Natural killer cell (primary cell): ENCODE data around the gene MAOA. TPM values are rescaled to one million over a fixed set of nuclear protein-coding genes. Genes with fewer than 3 reads are reported as not detected.

ENCODE experiments used
- ATAC-seq, 3 donors: fragments of 150-1000 bp in 2 of 3; fragments of 200-7000 bp in 1 of 3; cut with Tn5 transposase; 1 replicate in 1 of 3; 2 replicates in 2 of 3; pipeline ENCODE4 v1.10.0; 2021; ENCODE audit warnings: mild to moderate bottlenecking in 2 of 3, moderate library complexity in 2 of 3
- DNase-seq, 2 donors: peaks; one replicate each; pipeline versions ENCODE4 v3.0.0 to v3.0.0-alpha.2; 2013 to 2021; ENCODE audit warnings: mixed read lengths in 1 of 2
- H3K27ac ChIP-seq: one replicate; pipeline ENCODE4 v1.5.1; 2013; ENCODE audit warnings: mild to moderate bottlenecking, low read length
- H3K27me3 ChIP-seq: one replicate; pipeline ENCODE4 v1.6.1; 2013; ENCODE audit warnings: low read length; ENCODE audit not compliant: control insufficient read depth, insufficient read depth
- H3K36me3 ChIP-seq: one replicate; pipeline ENCODE4 v1.6.1; 2013; ENCODE audit warnings: low read length; ENCODE audit not compliant: control insufficient read depth, insufficient read depth
- H3K4me1 ChIP-seq: one replicate; pipeline ENCODE4 v1.6.1; 2013; ENCODE audit warnings: low read length; ENCODE audit not compliant: control insufficient read depth, insufficient read depth
- H3K4me3 ChIP-seq: one replicate; pipeline ENCODE4 v1.5.1; 2013; ENCODE audit warnings: low read length
- H3K9me3 ChIP-seq: one replicate; pipeline ENCODE4 v1.6.1; 2013; ENCODE audit warnings: low read length; ENCODE audit not compliant: control insufficient read depth, insufficient read depth
- H3K27ac Mint-ChIP-seq, 2 donors: one replicate each; pipeline ENCODE4 v1.8.0; 2022; ENCODE audit warnings: mild to moderate bottlenecking in 2 of 2, mixed read lengths in 2 of 2, moderate library complexity in 1 of 2
- H3K27me3 Mint-ChIP-seq, 2 donors: one replicate each; pipeline ENCODE4 v1.8.0; 2022; ENCODE audit warnings: low read depth in 2 of 2, mixed read lengths in 2 of 2
- H3K36me3 Mint-ChIP-seq: one replicate; pipeline ENCODE4 v1.8.0; 2022; ENCODE audit warnings: mixed read lengths
- H3K4me1 Mint-ChIP-seq, 2 donors: one replicate each; pipeline ENCODE4 v1.8.0; 2022; ENCODE audit warnings: mixed read lengths in 2 of 2
- H3K4me3 Mint-ChIP-seq: one replicate; pipeline ENCODE4 v1.8.0; 2022; ENCODE audit warnings: mild to moderate bottlenecking, moderate library complexity, mixed read lengths
- H3K9me3 Mint-ChIP-seq, 2 donors: one replicate each; pipeline ENCODE4 v1.8.0; 2022; ENCODE audit warnings: mixed read lengths in 2 of 2
- CTCF ChIP-seq: fragments of 200-600 bp; IDR thresholded peaks from one replicate; pipeline ENCODE4 v1.8.0; 2022; ENCODE audit warnings: antibody characterized with exemption
- WGBS: methylation state at CpG from one replicate; pipeline ENCODE4 v1.1.7; 2013; ENCODE audit warnings: missing lambda C conversion rate; ENCODE audit not compliant: insufficient coverage; 5-methylcytosine and 5-hydroxymethylcytosine counted together
- intact Hi-C: fragments of 100-400 bp; cut with micrococcal nuclease; formaldehyde crosslinking; loops from one replicate; pipeline ENCODE4 v1.14.2; 2022
- total RNA-seq, 4 donors: library from RNA; stranded (reverse); fragments of 120-200 nt in 1 of 4; gene quantifications; one replicate each; pipeline versions ENCODE4 v1.2.3 to v1.2.4, GENCODE V29; 2013 to 2022

The MAOA gene
- total RNA-seq, 3 donors from 2014 or later (not counting 1 experiment from before 2014, with no cell fraction given) = 0.05 TPM; not detected in 2

- TF ChIP-seq CTCF = no peak
- no peak for ATAC-seq
- no peak overlapping the region for H3K4me3 Mint-ChIP-seq
- H3K27me3 Mint-ChIP-seq = peaks cover 2 to 26% of the 10 kb centered on the region in 2 donors
- H3K27me3 ChIP-seq = no peaks in the 10 kb centered on the region
- H3K4me1 ChIP-seq = no peaks in the 10 kb centered on the region
- no peaks in the 10 kb centered on the region for H3K36me3 Mint-ChIP-seq
- no peak overlapping the region for H3K4me3 ChIP-seq
- intact Hi-C loops = no loop called here
- no peaks in the 10 kb centered on the region for H3K9me3 ChIP-seq
- H3K9me3 Mint-ChIP-seq = no peaks in the 10 kb centered on the region
- H3K27ac Mint-ChIP-seq = no peak overlapping the region
- WGBS = 28% methylated on average over 3 of the region's 3 CpGs
- no peak overlapping the region for H3K27ac ChIP-seq
- H3K36me3 ChIP-seq = no peaks in the 10 kb centered on the region
- DNase-seq = no peak
- no peaks in the 10 kb centered on the region for H3K4me1 Mint-ChIP-seq
Observed at GRCh38 chrX:43644124-43644701, 11.9 kb upstream of the MAOA start.

- no peak overlapping the region for H3K27ac ChIP-seq
- no peaks in the 10 kb centered on the region for H3K27me3 ChIP-seq
- no peaks in the 10 kb centered on the region for H3K4me1 Mint-ChIP-seq
Observed at GRCh38 chrX:43646800-43647199, 9.3 kb upstream of the MAOA start.

GRCh38 chrX:43654431-43655150 lies 1.5 kb upstream of the MAOA start:
- Mint-ChIP-seq H3K36me3 (no peaks in the 10 kb centered on the region), H3K9me3 (no peaks in the 10 kb centered on the region), H3K4me1 (peaks cover 8 to 15% of the 10 kb centered on the region in 2 donors), H3K27ac (peak overlapping the region; percentile 89 to 92), H3K27me3 (peaks cover 0 to 13% of the 10 kb centered on the region in 2 donors), H3K4me3 (peak overlapping the region; percentile 91)
- ATAC-seq (peak; percentile 90 to 98 (median 92)), DNase-seq (peak; percentile 73 to 92)
- H3K27ac ChIP-seq = peak overlapping the region; percentile 88
- WGBS = under 1% methylated on average over 39 of the region's 57 CpGs
- no peaks in the 10 kb centered on the region for H3K9me3 ChIP-seq
- peak overlapping the region; percentile 60 for H3K4me3 ChIP-seq
- no peak for TF ChIP-seq CTCF
- peaks cover 6% of the 10 kb centered on the region for H3K27me3 ChIP-seq
- intact Hi-C loops = no loop called here
- peaks cover 15% of the 10 kb centered on the region for H3K4me1 ChIP-seq
- H3K36me3 ChIP-seq = no peaks in the 10 kb centered on the region

More at GRCh38 chrX:43646800-43647199, 9.3 kb upstream of the MAOA start:
- H3K4me1 ChIP-seq = no peaks in the 10 kb centered on the region
- Mint-ChIP-seq H3K27ac (no peak overlapping the region), H3K27me3 (peaks cover 2 to 18% of the 10 kb centered on the region in 2 donors), H3K4me3 (no peak overlapping the region), H3K36me3 (no peaks in the 10 kb centered on the region), H3K9me3 (no peaks in the 10 kb centered on the region)
- no peaks in the 10 kb centered on the region for H3K9me3 ChIP-seq
- 93% methylated on average over 3 of the region's 3 CpGs for WGBS
- TF ChIP-seq CTCF = no peak
- DNase-seq = no peak
- no peaks in the 10 kb centered on the region for H3K36me3 ChIP-seq
- H3K4me3 ChIP-seq = no peak overlapping the region
- intact Hi-C loops = no loop called here
- ATAC-seq = no peak
